Trophoblast cell (in vitro differentiated cells and primary cell): ENCODE results near the gene TAOK1.
A peak's percentile ranks its signal among the peaks of the same experiment; 100 is the strongest.

Experiments
- DNase-seq, 2 donors: peaks; one replicate each; pipeline ENCODE4 v3.0.0-alpha.2; 2016
- H2AFZ ChIP-seq: 2 replicates; pipeline ENCODE4 v1.6.1; 2013; ENCODE audit warnings: low read length, moderate library complexity, mild to moderate bottlenecking; ENCODE audit not compliant: insufficient read depth, poor library complexity
- H2AK5ac ChIP-seq: 2 replicates; pipeline ENCODE4 v1.6.1; 2013; ENCODE audit warnings: mild to moderate bottlenecking, low read length
- H2BK120ac ChIP-seq: 2 replicates; pipeline ENCODE4 v1.6.1; 2013; ENCODE audit warnings: low read length, mild to moderate bottlenecking, moderate library complexity; ENCODE audit not compliant: insufficient read depth, poor library complexity
- H2BK12ac ChIP-seq: 2 replicates; pipeline ENCODE4 v1.6.1; 2013; ENCODE audit warnings: mild to moderate bottlenecking, low read length, moderate library complexity
- H2BK5ac ChIP-seq: 2 replicates; pipeline ENCODE4 v1.6.1; 2013; ENCODE audit warnings: low read length, low read depth, moderate library complexity, mild to moderate bottlenecking; ENCODE audit not compliant: poor library complexity
- H3K14ac ChIP-seq: 2 replicates; pipeline ENCODE4 v1.6.1; 2013; ENCODE audit warnings: mild to moderate bottlenecking, low read length
- H3K18ac ChIP-seq: 2 replicates; pipeline ENCODE4 v1.6.1; 2013; ENCODE audit warnings: mild to moderate bottlenecking, low read length
- H3K23ac ChIP-seq: 2 replicates; pipeline ENCODE4 v1.6.1; 2013; ENCODE audit warnings: low read length
- H3K27ac ChIP-seq: 2 replicates; pipeline ENCODE4 v1.5.1; 2013; ENCODE audit warnings: low read depth, mild to moderate bottlenecking, inconsistent platforms, low read length, moderate library complexity
- H3K27me3 ChIP-seq: 2 replicates; pipeline ENCODE4 v1.6.1; 2013; ENCODE audit warnings: inconsistent platforms, mild to moderate bottlenecking, low read length, moderate library complexity; ENCODE audit not compliant: insufficient read depth
- H3K36me3 ChIP-seq, 2 experiments: 1 replicate in 1 of 2; 2 replicates in 1 of 2; pipeline ENCODE4 v1.6.1; 2013; ENCODE audit warnings: low read length in 2 of 2, mild to moderate bottlenecking in 2 of 2, moderate library complexity in 1 of 2; ENCODE audit not compliant: insufficient read depth in 2 of 2, control insufficient read depth in 1 of 2
- H3K4ac ChIP-seq: 2 replicates; pipeline ENCODE4 v1.6.1; 2013; ENCODE audit warnings: low read depth, mild to moderate bottlenecking, low read length, moderate library complexity
- H3K4me1 ChIP-seq, 2 experiments: 1 replicate in 1 of 2; 2 replicates in 1 of 2; pipeline ENCODE4 v1.6.1; 2013; ENCODE audit warnings: low read length in 2 of 2, mild to moderate bottlenecking in 2 of 2, moderate library complexity in 1 of 2; ENCODE audit not compliant: insufficient read depth in 2 of 2, control insufficient read depth in 1 of 2
- H3K4me2 ChIP-seq: 2 replicates; pipeline ENCODE4 v1.6.1; 2013; ENCODE audit warnings: inconsistent platforms, mild to moderate bottlenecking, low read length, moderate library complexity
- H3K4me3 ChIP-seq: 2 replicates; pipeline ENCODE4 v1.5.1; 2013; ENCODE audit warnings: mild to moderate bottlenecking, low read depth, low read length, inconsistent platforms
- H3K79me1 ChIP-seq: one replicate; pipeline ENCODE4 v1.6.1; 2013; ENCODE audit warnings: low read length
- H3K79me2 ChIP-seq: 2 replicates; pipeline ENCODE4 v1.6.1; 2013; ENCODE audit warnings: low read length, mild to moderate bottlenecking; ENCODE audit not compliant: control insufficient read depth, insufficient read depth, poor library complexity
- H3K9ac ChIP-seq: 2 replicates; pipeline ENCODE4 v1.6.1; 2013; ENCODE audit warnings: mild to moderate bottlenecking, low read length
- H3K9me3 ChIP-seq: 2 replicates; pipeline ENCODE4 v1.6.1; 2013; ENCODE audit warnings: low read depth, mild to moderate bottlenecking, control low read depth, inconsistent platforms, low read length; ENCODE audit not compliant: insufficient read depth
- H4K12ac ChIP-seq: 2 replicates; pipeline ENCODE4 v1.6.1; 2013; ENCODE audit warnings: low read depth, mild to moderate bottlenecking, low read length, moderate library complexity
- H4K8ac ChIP-seq: 2 replicates; pipeline ENCODE4 v1.6.1; 2013; ENCODE audit warnings: low read depth, mild to moderate bottlenecking, low read length, moderate library complexity
- H4K91ac ChIP-seq: one replicate; pipeline ENCODE4 v1.6.1; 2013; ENCODE audit warnings: low read depth, mild to moderate bottlenecking, low read length, moderate library complexity
- WGBS: extraction: QIAGEN DNeasy Blood & Tissue Kit; methylation state at CpG from one replicate; pipeline ENCODE4 v1.1.7; 2013; ENCODE audit warnings: missing lambda C conversion rate; ENCODE audit not compliant: insufficient read length, insufficient coverage; ENCODE audit errors: extremely low coverage; 5-methylcytosine and 5-hydroxymethylcytosine counted together

TAOK1 gene

GRCh38 chr17:29571883-29572681, 181.9 kb downstream of the TAOK1 start:
- H2AK5ac ChIP-seq = no peak overlapping the region
- H3K27me3 ChIP-seq = peaks cover 3% of the 10 kb centered on the region
- H3K4me1 ChIP-seq = peaks cover 7 to 18% of the 10 kb centered on the region in 2 experiments
- DNase-seq = peak in 1 of 2 donors; percentile 19
- H3K9me3 ChIP-seq = peaks cover 2% of the 10 kb centered on the region
- H3K79me2 ChIP-seq = peaks cover 7% of the 10 kb centered on the region
- H2BK12ac ChIP-seq = no peak overlapping the region
- H3K27ac ChIP-seq = no peak overlapping the region
- no peak overlapping the region for H3K4me3 ChIP-seq
- no peak overlapping the region for H3K18ac ChIP-seq
- H3K14ac ChIP-seq = no peak overlapping the region
- peaks cover 10% of the 10 kb centered on the region for H3K79me1 ChIP-seq
- no peak overlapping the region for H4K8ac ChIP-seq
- no peak overlapping the region for H3K23ac ChIP-seq
- no peak overlapping the region for H2BK120ac ChIP-seq
- H4K12ac ChIP-seq = no peak overlapping the region
- H3K36me3 ChIP-seq = peaks cover 46 to 48% of the 10 kb centered on the region in 2 experiments
- H2BK5ac ChIP-seq = no peak overlapping the region
- H3K9ac ChIP-seq = no peak overlapping the region
- no peak overlapping the region for H4K91ac ChIP-seq
- H3K4me2 ChIP-seq = peak overlapping the region; percentile 55
- WGBS = no CpG with 5 or more reads among the region's 30 CpGs
- no peak overlapping the region for H2AFZ ChIP-seq
- H3K4ac ChIP-seq = no peak overlapping the region

GRCh38 chr17:29572691-29573557, 182.8 kb downstream of the TAOK1 start:
- H3K4me2 ChIP-seq = peak overlapping the region; percentile 55
- H3K4me3 ChIP-seq = peak overlapping the region; percentile 3
- WGBS = no CpG with 5 or more reads among the region's 62 CpGs
- no peak overlapping the region for H3K14ac ChIP-seq
- H2AK5ac ChIP-seq = no peak overlapping the region
- no peak overlapping the region for H2BK12ac ChIP-seq
- H3K27ac ChIP-seq = no peak overlapping the region
- H4K8ac ChIP-seq = no peak overlapping the region
- H3K4me1 ChIP-seq = peaks cover 7 to 13% of the 10 kb centered on the region in 2 experiments
- H3K36me3 ChIP-seq = peaks cover 55 to 57% of the 10 kb centered on the region in 2 experiments
- no peak overlapping the region for H3K18ac ChIP-seq
- H3K79me1 ChIP-seq = peaks cover 9% of the 10 kb centered on the region
- no peak overlapping the region for H2AFZ ChIP-seq
- H3K9ac ChIP-seq = no peak overlapping the region
- H3K79me2 ChIP-seq = peaks cover 7% of the 10 kb centered on the region
- H3K27me3 ChIP-seq = no peaks in the 10 kb centered on the region
- no peak overlapping the region for H2BK120ac ChIP-seq
- H4K91ac ChIP-seq = no peak overlapping the region
- peaks cover 2% of the 10 kb centered on the region for H3K9me3 ChIP-seq
- no peak overlapping the region for H3K4ac ChIP-seq
- peak; percentile 54 to 83 for DNase-seq
- H2BK5ac ChIP-seq = no peak overlapping the region
- H3K23ac ChIP-seq = no peak overlapping the region
- no peak overlapping the region for H4K12ac ChIP-seq

DNA sequence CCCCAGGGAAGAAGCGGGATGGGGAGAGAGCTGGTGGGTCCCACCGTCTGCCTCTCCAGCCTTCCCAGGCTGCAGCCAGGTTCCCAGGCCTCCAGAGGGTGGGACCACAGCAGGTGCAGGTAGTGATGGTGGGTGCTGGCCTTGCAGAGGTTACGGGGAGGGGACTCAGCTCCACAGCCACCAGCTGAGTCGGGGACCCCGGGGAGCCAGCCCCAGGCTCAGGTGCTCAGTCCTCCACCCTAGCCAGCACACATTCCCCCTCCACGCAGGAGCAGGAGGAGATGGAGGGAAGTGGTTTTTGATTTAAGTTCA, 183.4 kb downstream of the TAOK1 start:
- Histone ChIP-seq H3K79me1 (peaks cover 6% of the 10 kb centered on the region), H3K36me3 (peaks cover 60 to 63% of the 10 kb centered on the region in 2 experiments), H3K4me3 (no peak overlapping the region), H3K9ac (no peak overlapping the region), H3K14ac (no peak overlapping the region), H4K91ac (no peak overlapping the region), H4K8ac (no peak overlapping the region), H3K4me1 (peaks cover 7 to 13% of the 10 kb centered on the region in 2 experiments), H3K9me3 (peaks cover 2% of the 10 kb centered on the region), H3K27ac (no peak overlapping the region), H3K23ac (no peak overlapping the region), H2AK5ac (no peak overlapping the region), H2BK120ac (no peak overlapping the region), H3K79me2 (peaks cover 5% of the 10 kb centered on the region), H2AFZ (no peak overlapping the region), H3K4ac (no peak overlapping the region), H2BK12ac (no peak overlapping the region), H2BK5ac (no peak overlapping the region), H3K18ac (no peak overlapping the region), H3K27me3 (no peaks in the 10 kb centered on the region), H3K4me2 (no peak overlapping the region), H4K12ac (no peak overlapping the region)
- WGBS = no CpG with 5 or more reads among the region's 6 CpGs
- no peak for DNase-seq

- Histone ChIP-seq H3K4ac (no peak overlapping the region), H3K4me2 (no peak overlapping the region), H4K8ac (no peak overlapping the region), H3K36me3 (peaks cover 63 to 65% of the 10 kb centered on the region in 2 experiments), H3K79me2 (no peaks in the 10 kb centered on the region), H2BK120ac (no peak overlapping the region), H3K27ac (no peak overlapping the region), H3K14ac (no peak overlapping the region), H3K9me3 (peaks cover 2% of the 10 kb centered on the region), H3K23ac (no peak overlapping the region), H2BK5ac (no peak overlapping the region), H4K12ac (no peak overlapping the region), H3K27me3 (no peaks in the 10 kb centered on the region), H2AK5ac (no peak overlapping the region), H3K9ac (no peak overlapping the region), H3K18ac (no peak overlapping the region), H3K4me3 (no peak overlapping the region), H4K91ac (no peak overlapping the region), H3K79me1 (peaks cover under 1% of the 10 kb centered on the region), H2BK12ac (no peak overlapping the region), H3K4me1 (peaks cover 6 to 9% of the 10 kb centered on the region in 2 experiments), H2AFZ (no peak overlapping the region)
- no peak for DNase-seq
- WGBS = no CpG with 5 or more reads among the region's 14 CpGs
Observed at GRCh38 chr17:29573871-29574731, 183.9 kb downstream of the TAOK1 start.
